Activated naive CD8-positive, alpha-beta T cell treated with anti-CD3 and anti-CD28 coated beads, Interleukin-2, amount 50 U/mL, for 16 hours (primary cell): Measurements from ENCODE around the gene POLD1.
"Not testable (repeated sequence)": the region's sequence is repeated elsewhere in the genome, so short reads cannot be mapped to it uniquely, and the experiment has no call there.

ENCODE experiments used
- DNase-seq: peaks from one replicate; pipeline ENCODE4 v3.0.0-alpha.2; 2020; ENCODE audit warnings: low read depth, low spot score

POLD1 gene

GRCh38 chr19:50383852-50384684 lies at the start of gene POLD1:
POLD1 (plus strand) TSS chr19:50384347; CDS start chr19:50398852, 14,505 bp downstream.
- peak; percentile 98 for DNase-seq

GRCh38 chr19:50334741-50335421 lies 49.3 kb upstream of the POLD1 start:
- DNase-seq: no peak

GRCh38 chr19:50337031-50337430 lies 47.1 kb upstream of the POLD1 start:
- not testable (repeated sequence) for DNase-seq

- DNase-seq: no peak
Observed at GRCh38 chr19:50340331-50340730, 43.8 kb upstream of the POLD1 start.

- no peak for DNase-seq
Observed at GRCh38 chr19:50341091-50341564, 43.0 kb upstream of the POLD1 start.

GRCh38 chr19:50344661-50345318 lies 39.4 kb upstream of the POLD1 start:
- DNase-seq: no peak

- DNase-seq: not testable (repeated sequence)
Observed at GRCh38 chr19:50347089-50347581, 37.0 kb upstream of the POLD1 start.

GRCh38 chr19:50349277-50350057 lies 34.7 kb upstream of the POLD1 start:
- no peak for DNase-seq

GRCh38 chr19:50352242-50352641 lies 31.9 kb upstream of the POLD1 start:
- no peak for DNase-seq

GRCh38 chr19:50353487-50353880 lies 30.7 kb upstream of the POLD1 start:
- DNase-seq: not testable (repeated sequence)

GRCh38 chr19:50356691-50357177 lies 27.4 kb upstream of the POLD1 start:
- DNase-seq: no peak

- peak; percentile 70 for DNase-seq
Observed at GRCh38 chr19:50357178-50358100, 26.7 kb upstream of the POLD1 start.

- DNase-seq: peak; percentile 38
Observed at GRCh38 chr19:50358483-50359327, 25.4 kb upstream of the POLD1 start.

- DNase-seq: no peak
Observed at GRCh38 chr19:50359328-50359818, 24.8 kb upstream of the POLD1 start.

GRCh38 chr19:50361290-50362029 lies 22.7 kb upstream of the POLD1 start:
- DNase-seq: no peak

GRCh38 chr19:50362030-50362412 lies 22.1 kb upstream of the POLD1 start:
- DNase-seq: no peak

- DNase-seq: no peak
Observed at GRCh38 chr19:50362656-50363424, 21.3 kb upstream of the POLD1 start.
